Activated T-helper 1 cell treated with anti-CD3 and anti-CD28 coated beads, Interleukin-12 subunit alpha, Interleukin-12 subunit beta, Interleukin-2, Interleukin-4 antibody, amounts not matched to agents 30 ng/mL and 10 ng/mL and 1 ng/mL, durations not matched to agents 14 hours and 24 hours and 36 hours (primary cell): ENCODE data around the gene POGLUT3. TPM values are rescaled to one million over a fixed set of nuclear protein-coding genes. Genes with fewer than 3 reads are reported as not detected.

Source experiments
- DNase-seq: peaks from one replicate; pipeline ENCODE4 v3.0.0; 2021; ENCODE audit warnings: low spot score
- H3K27ac Mint-ChIP-seq: one replicate; pipeline ENCODE4 v1.8.0; 2021; ENCODE audit warnings: mild to moderate bottlenecking, mixed read lengths
- H3K27me3 Mint-ChIP-seq: one replicate; pipeline ENCODE4 v1.8.0; 2022; ENCODE audit warnings: mild to moderate bottlenecking, moderate library complexity, mixed read lengths; ENCODE audit not compliant: insufficient read depth
- H3K36me3 Mint-ChIP-seq: one replicate; pipeline ENCODE4 v1.8.0; 2021; ENCODE audit warnings: low read depth, mixed read lengths
- H3K4me1 Mint-ChIP-seq: one replicate; pipeline ENCODE4 v1.8.0; 2021; ENCODE audit warnings: low read depth, mixed read lengths
- H3K4me3 Mint-ChIP-seq: one replicate; pipeline ENCODE4 v1.8.0; 2021; ENCODE audit warnings: mild to moderate bottlenecking, moderate library complexity, mixed read lengths
- H3K9me3 Mint-ChIP-seq: one replicate; pipeline ENCODE4 v1.8.0; 2021; ENCODE audit warnings: mixed read lengths
- intact Hi-C: fragments of 100-400 bp; cut with micrococcal nuclease; formaldehyde crosslinking; loops from one replicate; pipeline ENCODE4 v1.15.1; 2024
- total RNA-seq: library from RNA; stranded (reverse); gene quantifications from 2 replicates; pipeline ENCODE4 v1.2.3, GENCODE V29; 2022

Gene POGLUT3
- 8.5 TPM in 2 replicates for total RNA-seq

- Mint-ChIP-seq H3K27me3 (no peaks in the 10 kb centered on the region), H3K4me3 (peak within 1 kb of the TSS; percentile 90), H3K36me3 (peaks cover 10% of the 10 kb centered on the region), H3K9me3 (no peaks in the 10 kb centered on the region), H3K4me1 (peaks cover 35% of the 10 kb centered on the region), H3K27ac (peak within 1 kb of the TSS; percentile 96)
- intact Hi-C loops: loop anchor here (1.0 to 10.0 kb wide), 4 partner anchors 229 to 1041 kb away; partner anchors contain the start of genes ACAT1, CUL5 and CWF19L2
- DNase-seq: peak; percentile 41
These were observed at the start of gene POGLUT3 for GRCh38 chr11:108498046-108498815. POGLUT3 (minus strand) TSS chr11:108498384; CDS start chr11:108498366, 18 bp downstream.

- intact Hi-C loops: no loop called here
- no peak overlapping the region for H3K27ac Mint-ChIP-seq
- no peaks in the 10 kb centered on the region for H3K36me3 Mint-ChIP-seq
- H3K4me1 Mint-ChIP-seq: no peaks in the 10 kb centered on the region
- DNase-seq: no peak
- H3K9me3 Mint-ChIP-seq: no peaks in the 10 kb centered on the region
- no peak overlapping the region for H3K4me3 Mint-ChIP-seq
- no peaks in the 10 kb centered on the region for H3K27me3 Mint-ChIP-seq
These were observed 47.8 kb upstream of the POGLUT3 start for GRCh38 chr11:108545909-108546501.

GRCh38 chr11:108543316-108543964 lies 45.3 kb upstream of the POGLUT3 start:
- no peak for DNase-seq
- Mint-ChIP-seq H3K9me3 (no peaks in the 10 kb centered on the region), H3K36me3 (no peaks in the 10 kb centered on the region), H3K27me3 (no peaks in the 10 kb centered on the region), H3K4me1 (no peaks in the 10 kb centered on the region), H3K27ac (no peak overlapping the region), H3K4me3 (no peak overlapping the region)
- intact Hi-C loops: no loop called here

GRCh38 chr11:108541531-108541930 lies 43.3 kb upstream of the POGLUT3 start:
- intact Hi-C loops: no loop called here
- Mint-ChIP-seq H3K4me3 (no peak overlapping the region), H3K27me3 (no peaks in the 10 kb centered on the region), H3K27ac (no peak overlapping the region), H3K4me1 (no peaks in the 10 kb centered on the region), H3K36me3 (no peaks in the 10 kb centered on the region), H3K9me3 (no peaks in the 10 kb centered on the region)
- no peak for DNase-seq

GRCh38 chr11:108538502-108538901 lies 40.3 kb upstream of the POGLUT3 start:
- H3K27ac Mint-ChIP-seq: no peak overlapping the region
- H3K4me1 Mint-ChIP-seq: no peaks in the 10 kb centered on the region
- H3K4me3 Mint-ChIP-seq: no peak overlapping the region
- intact Hi-C loops: no loop called here
- no peaks in the 10 kb centered on the region for H3K27me3 Mint-ChIP-seq
- no peaks in the 10 kb centered on the region for H3K9me3 Mint-ChIP-seq
- no peak for DNase-seq
- no peaks in the 10 kb centered on the region for H3K36me3 Mint-ChIP-seq

- Mint-ChIP-seq H3K9me3 (no peaks in the 10 kb centered on the region), H3K4me1 (no peaks in the 10 kb centered on the region)
- DNase-seq: no peak
These were observed 39.8 kb upstream of the POGLUT3 start for GRCh38 chr11:108538022-108538424.

GRCh38 chr11:108536783-108537182 lies 38.6 kb upstream of the POGLUT3 start:
- H3K4me3 Mint-ChIP-seq: no peak overlapping the region
- H3K4me1 Mint-ChIP-seq: no peaks in the 10 kb centered on the region
- DNase-seq: no peak
- H3K27ac Mint-ChIP-seq: no peak overlapping the region
- H3K27me3 Mint-ChIP-seq: no peaks in the 10 kb centered on the region
- no peaks in the 10 kb centered on the region for H3K36me3 Mint-ChIP-seq
- intact Hi-C loops: no loop called here
- no peaks in the 10 kb centered on the region for H3K9me3 Mint-ChIP-seq

More at GRCh38 chr11:108538022-108538424, 39.8 kb upstream of the POGLUT3 start:
- no peaks in the 10 kb centered on the region for H3K27me3 Mint-ChIP-seq
- no peaks in the 10 kb centered on the region for H3K36me3 Mint-ChIP-seq
- intact Hi-C loops: no loop called here
- H3K27ac Mint-ChIP-seq: no peak overlapping the region
- no peak overlapping the region for H3K4me3 Mint-ChIP-seq

GRCh38 chr11:108535384-108535955 lies 37.3 kb upstream of the POGLUT3 start:
- Mint-ChIP-seq H3K4me1 (no peaks in the 10 kb centered on the region), H3K4me3 (no peak overlapping the region), H3K27ac (no peak overlapping the region), H3K36me3 (no peaks in the 10 kb centered on the region), H3K27me3 (no peaks in the 10 kb centered on the region), H3K9me3 (no peaks in the 10 kb centered on the region)
- no peak for DNase-seq
- intact Hi-C loops: no loop called here

GRCh38 chr11:108534274-108534882 lies 36.2 kb upstream of the POGLUT3 start:
- H3K27ac Mint-ChIP-seq: no peak overlapping the region
- no peak for DNase-seq
- no peaks in the 10 kb centered on the region for H3K9me3 Mint-ChIP-seq

GRCh38 chr11:108530426-108530825 lies 32.2 kb upstream of the POGLUT3 start:
- H3K27ac Mint-ChIP-seq: no peak overlapping the region
- H3K9me3 Mint-ChIP-seq: no peaks in the 10 kb centered on the region
- DNase-seq: no peak
- no peaks in the 10 kb centered on the region for H3K36me3 Mint-ChIP-seq
- no peaks in the 10 kb centered on the region for H3K27me3 Mint-ChIP-seq
- intact Hi-C loops: no loop called here
- H3K4me1 Mint-ChIP-seq: no peaks in the 10 kb centered on the region
- H3K4me3 Mint-ChIP-seq: no peak overlapping the region

More at GRCh38 chr11:108534274-108534882, 36.2 kb upstream of the POGLUT3 start:
- Mint-ChIP-seq H3K4me1 (no peaks in the 10 kb centered on the region), H3K4me3 (no peak overlapping the region), H3K27me3 (no peaks in the 10 kb centered on the region), H3K36me3 (no peaks in the 10 kb centered on the region)
- intact Hi-C loops: no loop called here

GRCh38 chr11:108527382-108527781 lies 29.2 kb upstream of the POGLUT3 start:
- H3K27ac Mint-ChIP-seq: no peak overlapping the region
- DNase-seq: no peak
- H3K36me3 Mint-ChIP-seq: no peaks in the 10 kb centered on the region
- H3K9me3 Mint-ChIP-seq: no peaks in the 10 kb centered on the region
- no peaks in the 10 kb centered on the region for H3K4me1 Mint-ChIP-seq
- no peaks in the 10 kb centered on the region for H3K27me3 Mint-ChIP-seq
- intact Hi-C loops: no loop called here
- H3K4me3 Mint-ChIP-seq: no peak overlapping the region

- Mint-ChIP-seq H3K4me1 (no peaks in the 10 kb centered on the region), H3K27ac (no peak overlapping the region), H3K9me3 (no peaks in the 10 kb centered on the region), H3K36me3 (no peaks in the 10 kb centered on the region), H3K27me3 (no peaks in the 10 kb centered on the region), H3K4me3 (no peak overlapping the region)
- intact Hi-C loops: no loop called here
- no peak for DNase-seq
These were observed 27.0 kb upstream of the POGLUT3 start for GRCh38 chr11:108525161-108525560.
